Muscle layer of colon (tissue), 2 donors: ENCODE results near the gene PFKFB2.

Source experiments
- H3K27ac ChIP-seq: one replicate; pipeline ENCODE4 v1.7.0; 2013; ENCODE audit warnings: low read depth, mild to moderate bottlenecking, low read length, moderate library complexity
- H3K27me3 ChIP-seq, 2 donors: one replicate each; pipeline ENCODE4 v1.7.0; 2013; ENCODE audit warnings: low read length in 2 of 2, mild to moderate bottlenecking in 2 of 2; ENCODE audit not compliant: insufficient read depth in 2 of 2, control insufficient read depth in 1 of 2
- H3K36me3 ChIP-seq: one replicate; pipeline ENCODE4 v1.7.0; 2013; ENCODE audit warnings: mild to moderate bottlenecking, low read length; ENCODE audit not compliant: insufficient read depth
- H3K4me1 ChIP-seq: one replicate; pipeline ENCODE4 v1.7.0; 2013; ENCODE audit warnings: mild to moderate bottlenecking, low read length; ENCODE audit not compliant: insufficient read depth
- H3K4me3 ChIP-seq, 2 donors: one replicate each; pipeline ENCODE4 v1.7.0; 2013; ENCODE audit warnings: low read length in 2 of 2, low read depth in 1 of 2, mild to moderate bottlenecking in 1 of 2, moderate library complexity in 1 of 2
- H3K9ac ChIP-seq: one replicate; pipeline ENCODE4 v1.7.0; 2013; ENCODE audit warnings: low read length
- H3K9me3 ChIP-seq: one replicate; pipeline ENCODE4 v1.7.0; 2013; ENCODE audit warnings: mild to moderate bottlenecking, low read length
- donor health status: abdominal sarcoma.
- donor health status: Adenocarcinoma of cecum.

The PFKFB2 gene

DNA sequence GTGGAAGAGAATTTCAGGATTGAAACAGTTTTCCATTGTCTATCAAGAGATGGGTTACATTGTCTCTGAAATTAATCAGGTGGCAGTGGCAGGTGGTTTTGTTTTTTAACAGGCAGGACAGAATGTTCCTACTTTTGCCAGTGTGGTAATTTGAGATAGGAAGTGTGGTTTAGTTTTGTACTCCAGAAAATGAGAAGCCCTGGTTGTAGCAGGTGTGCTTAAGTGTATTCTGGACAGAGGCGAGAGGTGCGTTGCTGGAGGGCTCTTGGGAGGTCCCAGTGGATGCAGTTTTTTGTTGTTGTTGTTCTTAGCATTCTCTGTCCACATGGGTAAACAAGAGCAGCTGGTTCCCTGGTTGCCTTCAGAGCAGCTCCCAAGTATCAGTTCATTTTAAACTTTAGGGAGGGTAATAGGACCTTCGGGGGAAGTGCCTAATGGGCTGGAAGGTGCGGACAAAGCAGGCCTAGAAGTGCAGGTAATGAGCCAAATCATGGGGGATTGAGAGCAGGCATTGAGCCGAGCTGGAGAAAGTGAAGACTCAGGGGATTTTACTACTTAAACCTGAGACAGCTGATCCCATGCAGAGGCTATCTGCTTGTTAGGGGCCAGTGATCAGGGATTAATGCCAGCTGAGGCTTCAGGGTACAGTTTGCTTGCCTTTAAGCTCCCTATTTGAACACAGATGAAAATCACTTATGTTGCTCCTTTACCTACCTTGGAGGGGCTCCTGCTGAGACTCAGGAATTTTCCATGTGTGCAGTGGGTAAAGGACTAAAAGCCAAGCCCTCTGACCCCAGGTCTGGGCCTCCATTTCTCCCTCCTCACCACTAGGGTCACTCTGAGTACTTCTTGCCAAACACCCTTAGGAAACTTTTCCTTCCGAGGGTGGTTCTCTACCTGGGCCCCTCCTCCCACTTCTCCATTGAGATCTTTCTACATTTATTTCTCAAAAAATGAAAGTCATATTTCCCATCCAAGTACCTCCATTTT lies 6.1 kb downstream of the PFKFB2 start:
- Histone ChIP-seq H3K9ac (no peak overlapping the region), H3K36me3 (peaks cover 30% of the 10 kb centered on the region), H3K4me3 (no peak overlapping the region), H3K27ac (no peak overlapping the region), H3K27me3 (no peaks in the 10 kb centered on the region), H3K4me1 (no peaks in the 10 kb centered on the region), H3K9me3 (no peaks in the 10 kb centered on the region)

GRCh38 chr1:207059881-207060280 lies 6.8 kb downstream of the PFKFB2 start:
- no peaks in the 10 kb centered on the region for H3K4me1 ChIP-seq
- H3K9ac ChIP-seq = no peak overlapping the region
- no peak overlapping the region for H3K27ac ChIP-seq
- H3K27me3 ChIP-seq = no peaks in the 10 kb centered on the region
- H3K36me3 ChIP-seq = peaks cover 32% of the 10 kb centered on the region
- H3K9me3 ChIP-seq = no peaks in the 10 kb centered on the region
- no peak overlapping the region for H3K4me3 ChIP-seq

- H3K9me3 ChIP-seq = no peaks in the 10 kb centered on the region
- H3K9ac ChIP-seq = no peak overlapping the region
- H3K4me1 ChIP-seq = no peaks in the 10 kb centered on the region
- H3K27me3 ChIP-seq = no peaks in the 10 kb centered on the region
- H3K4me3 ChIP-seq = no peak overlapping the region
- no peak overlapping the region for H3K27ac ChIP-seq
- peaks cover 32% of the 10 kb centered on the region for H3K36me3 ChIP-seq
Measured at GRCh38 chr1:207060596-207060995, 7.5 kb downstream of the PFKFB2 start.

GRCh38 chr1:207062058-207062457 lies 9.0 kb downstream of the PFKFB2 start:
- no peak overlapping the region for H3K4me3 ChIP-seq
- no peaks in the 10 kb centered on the region for H3K4me1 ChIP-seq
- H3K36me3 ChIP-seq = peaks cover 40% of the 10 kb centered on the region
- no peak overlapping the region for H3K27ac ChIP-seq
- no peaks in the 10 kb centered on the region for H3K27me3 ChIP-seq
- H3K9me3 ChIP-seq = no peaks in the 10 kb centered on the region
- no peak overlapping the region for H3K9ac ChIP-seq

GRCh38 chr1:207063014-207063413 lies 9.9 kb downstream of the PFKFB2 start:
- no peaks in the 10 kb centered on the region for H3K9me3 ChIP-seq
- no peak overlapping the region for H3K27ac ChIP-seq
- no peak overlapping the region for H3K4me3 ChIP-seq
- peaks cover 50% of the 10 kb centered on the region for H3K36me3 ChIP-seq
- no peaks in the 10 kb centered on the region for H3K4me1 ChIP-seq
- H3K9ac ChIP-seq = no peak overlapping the region
- H3K27me3 ChIP-seq = no peaks in the 10 kb centered on the region

DNA sequence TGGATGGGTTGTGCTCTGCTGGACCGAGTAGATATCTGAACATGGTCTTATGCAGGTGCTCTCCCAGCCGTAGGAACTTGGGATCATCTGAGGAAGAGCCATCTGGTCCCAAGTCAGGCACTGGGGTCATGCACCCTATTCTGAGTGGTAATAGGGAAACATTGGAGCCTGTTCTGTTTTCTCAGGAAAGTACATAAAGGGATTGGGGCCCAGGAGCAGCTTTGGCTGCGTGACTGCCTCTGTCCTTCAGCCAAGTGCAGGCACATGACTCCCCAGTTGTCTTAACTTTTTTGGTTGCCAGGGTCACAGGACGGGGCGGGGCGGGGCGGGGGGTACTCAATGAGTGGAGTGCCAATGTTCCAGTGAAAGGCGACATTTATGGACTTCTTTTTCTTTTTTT lies 11.5 kb downstream of the PFKFB2 start:
- H3K27ac ChIP-seq = no peak overlapping the region
- peaks cover 61% of the 10 kb centered on the region for H3K36me3 ChIP-seq

GRCh38 chr1:207067185-207067584 lies 14.1 kb downstream of the PFKFB2 start:
- no peak overlapping the region for H3K27ac ChIP-seq

More for the DNA sequence above, 11.5 kb downstream of the PFKFB2 start:
- H3K9ac ChIP-seq = no peak overlapping the region
- H3K27me3 ChIP-seq = no peaks in the 10 kb centered on the region
- H3K4me3 ChIP-seq = no peak overlapping the region
- no peaks in the 10 kb centered on the region for H3K9me3 ChIP-seq
- H3K4me1 ChIP-seq = no peaks in the 10 kb centered on the region

GRCh38 chr1:207067665-207068064 lies 14.6 kb downstream of the PFKFB2 start:
- Histone ChIP-seq H3K27ac (no peak overlapping the region), H3K9ac (no peak overlapping the region), H3K4me1 (no peaks in the 10 kb centered on the region), H3K36me3 (peaks cover 58% of the 10 kb centered on the region), H3K27me3 (no peaks in the 10 kb centered on the region), H3K4me3 (no peak overlapping the region), H3K9me3 (no peaks in the 10 kb centered on the region)

More at GRCh38 chr1:207067185-207067584, 14.1 kb downstream of the PFKFB2 start:
- no peak overlapping the region for H3K4me3 ChIP-seq
- no peaks in the 10 kb centered on the region for H3K27me3 ChIP-seq
- H3K4me1 ChIP-seq = no peaks in the 10 kb centered on the region
- no peaks in the 10 kb centered on the region for H3K9me3 ChIP-seq
- H3K9ac ChIP-seq = no peak overlapping the region
- peaks cover 59% of the 10 kb centered on the region for H3K36me3 ChIP-seq

- Histone ChIP-seq H3K27ac (no peak overlapping the region), H3K4me1 (no peaks in the 10 kb centered on the region), H3K36me3 (peaks cover 46% of the 10 kb centered on the region), H3K4me3 (no peak overlapping the region), H3K9me3 (no peaks in the 10 kb centered on the region), H3K27me3 (no peaks in the 10 kb centered on the region), H3K9ac (no peak overlapping the region)
Measured at GRCh38 chr1:207069061-207069460, 16.0 kb downstream of the PFKFB2 start.

GRCh38 chr1:207069858-207070506 lies 16.9 kb downstream of the PFKFB2 start:
- H3K4me1 ChIP-seq = no peaks in the 10 kb centered on the region
- H3K36me3 ChIP-seq = peaks cover 46% of the 10 kb centered on the region
- H3K27me3 ChIP-seq = no peaks in the 10 kb centered on the region
- H3K4me3 ChIP-seq = no peak overlapping the region
- no peaks in the 10 kb centered on the region for H3K9me3 ChIP-seq
- H3K27ac ChIP-seq = no peak overlapping the region
- H3K9ac ChIP-seq = no peak overlapping the region

- H3K4me1 ChIP-seq = no peaks in the 10 kb centered on the region
- peaks cover 46% of the 10 kb centered on the region for H3K36me3 ChIP-seq
- H3K27me3 ChIP-seq = no peaks in the 10 kb centered on the region
- H3K4me3 ChIP-seq = no peak overlapping the region
- H3K27ac ChIP-seq = no peak overlapping the region
- H3K9me3 ChIP-seq = no peaks in the 10 kb centered on the region
- no peak overlapping the region for H3K9ac ChIP-seq
Measured at GRCh38 chr1:207070811-207071210, 17.7 kb downstream of the PFKFB2 start.
